Natural killer cell treated with Interleukin-12 subunit alpha and Interleukin-12 subunit beta and Interleukin-15 and Interleukin-18, amount 100 ng/mL, for 72 hours (primary cell): ENCODE data around the gene C17orf113. TPM values are rescaled to one million over a fixed set of nuclear protein-coding genes. Genes with fewer than 3 reads are reported as not detected.
A peak's percentile ranks its signal among the peaks of the same experiment; 100 is the strongest.
"Not testable (repeated sequence)": the region's sequence is repeated elsewhere in the genome, so short reads cannot be mapped to it uniquely, and the experiment has no call there.

Experiments used
- ATAC-seq, 2 donors: fragments of 150-1000 bp; cut with Tn5 transposase in 1 of 2; sonication (Bioruptor Pico), chemical (Tn5 transposase) in 1 of 2; 2 replicates each; pipeline ENCODE4 v1.10.0; 2021
- DNase-seq: peaks from one replicate; pipeline ENCODE4 v3.0.0; 2022; ENCODE audit warnings: low spot score
- H3K27ac Mint-ChIP-seq, 2 donors: 1 replicate in 1 of 2; 2 replicates in 1 of 2; pipeline ENCODE4 v1.8.0; 2022; ENCODE audit warnings: mixed read lengths in 2 of 2, mild to moderate bottlenecking in 1 of 2, moderate library complexity in 1 of 2
- H3K27me3 Mint-ChIP-seq, 2 donors: 1 replicate in 1 of 2; 2 replicates in 1 of 2; pipeline ENCODE4 v1.8.0; 2022; ENCODE audit warnings: mixed read lengths in 2 of 2
- H3K36me3 Mint-ChIP-seq: one replicate; pipeline ENCODE4 v1.8.0; 2022; ENCODE audit warnings: mixed read lengths
- H3K4me1 Mint-ChIP-seq, 2 donors: 1 replicate in 1 of 2; 2 replicates in 1 of 2; pipeline ENCODE4 v1.8.0; 2022; ENCODE audit warnings: low read depth in 2 of 2, mixed read lengths in 2 of 2, mild to moderate bottlenecking in 1 of 2
- H3K4me3 Mint-ChIP-seq: one replicate; pipeline ENCODE4 v1.8.0; 2022; ENCODE audit warnings: mixed read lengths
- H3K9me3 Mint-ChIP-seq: 2 replicates; pipeline ENCODE4 v1.8.0; 2022; ENCODE audit warnings: mixed read lengths
- total RNA-seq, 2 donors: library from RNA; stranded (reverse); gene quantifications; one replicate each; pipeline ENCODE4 v1.2.3, GENCODE V29; 2022

C17orf113 gene
- total RNA-seq, 2 donors from 2014 or later, result not detected

DNA sequence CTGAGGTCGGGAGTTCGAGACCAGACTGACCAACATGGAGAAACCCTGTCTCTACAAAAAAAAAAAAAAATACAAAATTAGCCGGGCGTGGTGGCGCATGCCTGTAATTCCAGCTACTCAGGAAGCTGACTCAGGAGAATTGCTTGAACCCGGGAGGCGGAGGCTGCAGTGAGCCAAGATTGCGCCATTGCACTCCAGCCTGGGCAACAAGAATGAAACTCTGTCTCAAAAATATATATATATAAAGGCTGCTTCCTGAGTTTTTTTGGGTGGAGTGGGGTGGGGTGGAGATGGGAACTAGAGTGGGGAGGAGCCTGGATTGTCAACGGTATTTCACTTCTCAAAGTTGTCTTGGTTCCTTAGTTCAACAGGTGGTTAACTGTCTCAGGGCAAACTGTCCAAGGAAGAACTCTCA, 40.1 kb downstream of the C17orf113 start:
- H3K4me1 Mint-ChIP-seq, result peaks cover 38 to 45% of the 10 kb centered on the region in 2 donors
- not testable (repeated sequence) for H3K4me3 Mint-ChIP-seq
- peak overlapping the region; percentile 21 to 41 for H3K27ac Mint-ChIP-seq

DNA sequence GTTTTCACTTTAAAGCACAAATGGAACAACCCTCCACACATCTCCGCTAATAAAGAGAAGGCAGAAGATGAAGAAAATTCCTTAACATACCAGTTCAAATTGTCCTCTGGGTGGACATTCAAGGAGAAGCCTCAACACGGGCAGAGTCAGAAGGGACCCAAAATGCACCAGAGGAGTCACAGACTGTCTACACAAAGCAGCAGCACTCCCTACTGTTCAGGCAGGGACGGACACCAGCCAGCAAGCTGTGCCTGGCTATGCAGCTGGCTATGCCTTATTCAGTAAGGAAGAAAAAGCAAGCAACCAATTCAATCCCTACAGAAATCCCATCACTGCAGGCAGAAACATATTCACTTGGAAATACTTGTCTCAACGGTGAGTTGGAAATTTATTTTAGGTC, 41.2 kb downstream of the C17orf113 start:
- no peak for ATAC-seq
- no peak for DNase-seq
- Mint-ChIP-seq H3K27me3 (no peaks in the 10 kb centered on the region), H3K9me3 (no peaks in the 10 kb centered on the region), H3K36me3 (no peaks in the 10 kb centered on the region), H3K4me3 (no peak overlapping the region), H3K4me1 (peaks cover 38 to 50% of the 10 kb centered on the region in 2 donors), H3K27ac (no peak overlapping the region)

More for the DNA sequence above, 40.1 kb downstream of the C17orf113 start:
- not testable (repeated sequence) for H3K9me3 Mint-ChIP-seq, ATAC-seq, DNase-seq, H3K36me3 Mint-ChIP-seq, H3K27me3 Mint-ChIP-seq

DNA sequence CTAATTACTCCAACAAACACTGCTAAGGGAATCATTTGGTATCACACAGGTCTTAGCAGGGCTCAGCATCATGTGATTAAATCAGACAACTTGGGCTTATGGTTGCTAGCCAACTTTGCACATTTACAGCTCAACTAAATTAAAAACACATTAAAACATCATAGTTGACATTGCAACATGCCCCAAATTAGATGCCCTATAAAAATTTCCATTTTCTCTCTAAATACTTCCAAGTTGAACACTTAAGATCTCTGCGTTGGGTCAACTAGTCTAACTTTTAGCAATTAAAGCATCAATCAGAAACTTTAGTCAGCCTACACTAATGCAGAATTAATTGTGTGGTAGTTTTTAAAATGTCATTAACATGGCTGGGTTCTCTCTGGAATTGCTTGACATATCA, 45.2 kb downstream of the C17orf113 start:
- H3K4me3 Mint-ChIP-seq, result no peak overlapping the region
- H3K9me3 Mint-ChIP-seq, result no peaks in the 10 kb centered on the region
- ATAC-seq, result no peak
- no peak for DNase-seq
- peaks cover 33 to 39% of the 10 kb centered on the region in 2 donors for H3K4me1 Mint-ChIP-seq
- no peak overlapping the region for H3K27ac Mint-ChIP-seq
- no peaks in the 10 kb centered on the region for H3K27me3 Mint-ChIP-seq
- peaks cover 9% of the 10 kb centered on the region for H3K36me3 Mint-ChIP-seq

DNA sequence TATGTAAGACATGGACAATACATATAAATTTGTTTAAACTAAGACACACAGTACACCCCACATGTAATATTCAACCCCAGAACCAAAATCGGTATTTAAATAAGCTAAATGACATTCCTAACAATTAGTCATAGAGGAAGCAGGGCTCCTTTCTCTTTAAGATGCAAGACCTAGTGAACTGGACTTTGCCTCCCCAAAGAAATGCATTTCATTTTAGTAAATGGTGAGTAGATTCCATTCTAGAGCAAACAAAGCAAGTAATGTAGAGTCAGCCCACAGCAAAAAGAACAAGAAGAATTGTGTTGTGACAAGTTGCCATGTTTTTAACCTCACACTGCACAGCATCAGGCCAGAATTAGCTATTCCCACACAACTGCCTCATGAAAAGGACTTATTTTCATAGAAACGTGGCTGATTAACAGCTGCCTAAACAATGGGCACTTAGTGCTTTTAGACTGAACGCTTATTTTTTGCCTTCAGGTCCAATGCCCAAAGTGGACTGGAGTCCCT, 47.6 kb downstream of the C17orf113 start:
- no peaks in the 10 kb centered on the region for H3K9me3 Mint-ChIP-seq
- no peak overlapping the region for H3K27ac Mint-ChIP-seq
- H3K36me3 Mint-ChIP-seq, result peaks cover 15% of the 10 kb centered on the region
- H3K4me1 Mint-ChIP-seq, result peaks cover 22 to 27% of the 10 kb centered on the region in 2 donors
- H3K27me3 Mint-ChIP-seq, result no peaks in the 10 kb centered on the region
- ATAC-seq, result no peak
- DNase-seq, result no peak
- H3K4me3 Mint-ChIP-seq, result no peak overlapping the region

DNA sequence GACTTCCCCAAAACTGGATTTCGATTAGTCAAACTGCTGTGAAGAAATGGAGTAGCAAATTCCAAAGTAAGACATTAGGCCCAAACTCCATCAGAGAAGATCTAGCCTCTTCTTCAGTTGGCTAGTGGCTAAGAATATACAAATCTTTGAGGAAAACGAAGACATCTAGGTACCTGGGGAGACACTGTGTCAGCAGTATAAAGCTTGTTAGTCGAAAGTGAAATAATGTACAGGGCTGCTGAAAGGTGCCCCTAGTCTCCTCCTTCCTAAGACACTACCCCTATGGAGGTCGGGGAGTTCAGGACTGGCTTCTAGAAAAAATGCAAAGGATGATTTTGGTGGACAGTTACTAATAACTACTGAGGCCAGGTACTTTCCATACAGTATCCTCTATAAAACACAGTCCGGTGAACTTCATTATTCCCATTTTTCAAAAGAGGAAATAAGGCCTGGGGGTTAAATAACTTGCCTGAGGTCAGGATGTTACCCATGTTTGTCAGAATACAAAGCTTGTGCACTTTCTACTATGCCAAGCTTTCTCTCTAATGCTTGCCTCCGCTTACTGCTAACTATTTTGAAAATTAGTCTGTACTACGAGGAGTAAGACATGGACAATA, 48.1 kb downstream of the C17orf113 start:
- DNase-seq (no peak), ATAC-seq (no peak)
- H3K36me3 Mint-ChIP-seq, result peaks cover 15% of the 10 kb centered on the region
- no peaks in the 10 kb centered on the region for H3K9me3 Mint-ChIP-seq
- no peak overlapping the region for H3K4me3 Mint-ChIP-seq
- peaks cover 22 to 26% of the 10 kb centered on the region in 2 donors for H3K4me1 Mint-ChIP-seq
- no peaks in the 10 kb centered on the region for H3K27me3 Mint-ChIP-seq
- no peak overlapping the region for H3K27ac Mint-ChIP-seq

DNA sequence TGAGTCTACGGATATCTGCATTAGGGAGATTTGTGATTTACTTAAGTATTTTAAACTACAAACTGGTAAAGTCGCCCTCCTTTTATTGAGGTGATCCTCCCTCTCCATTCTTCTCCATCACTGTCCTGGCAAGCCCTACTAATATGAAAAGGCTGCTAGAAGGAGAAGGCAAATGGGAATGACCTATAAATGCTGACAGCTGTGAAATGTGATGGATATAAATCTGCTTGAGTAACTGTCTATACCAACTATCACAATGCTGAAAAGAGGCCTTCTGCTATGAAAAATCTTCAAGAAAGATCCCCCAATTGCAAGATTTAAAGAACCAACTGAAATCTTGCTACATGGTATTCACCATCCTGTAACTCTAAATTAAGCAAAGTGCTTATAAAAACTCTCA, 48.7 kb downstream of the C17orf113 start:
- Mint-ChIP-seq H3K4me1 (peaks cover 22% of the 10 kb centered on the region in 2 donors), H3K4me3 (no peak overlapping the region), H3K27ac (no peak overlapping the region), H3K27me3 (no peaks in the 10 kb centered on the region), H3K9me3 (no peaks in the 10 kb centered on the region), H3K36me3 (peaks cover 15% of the 10 kb centered on the region)
- DNase-seq, result no peak
- no peak for ATAC-seq

DNA sequence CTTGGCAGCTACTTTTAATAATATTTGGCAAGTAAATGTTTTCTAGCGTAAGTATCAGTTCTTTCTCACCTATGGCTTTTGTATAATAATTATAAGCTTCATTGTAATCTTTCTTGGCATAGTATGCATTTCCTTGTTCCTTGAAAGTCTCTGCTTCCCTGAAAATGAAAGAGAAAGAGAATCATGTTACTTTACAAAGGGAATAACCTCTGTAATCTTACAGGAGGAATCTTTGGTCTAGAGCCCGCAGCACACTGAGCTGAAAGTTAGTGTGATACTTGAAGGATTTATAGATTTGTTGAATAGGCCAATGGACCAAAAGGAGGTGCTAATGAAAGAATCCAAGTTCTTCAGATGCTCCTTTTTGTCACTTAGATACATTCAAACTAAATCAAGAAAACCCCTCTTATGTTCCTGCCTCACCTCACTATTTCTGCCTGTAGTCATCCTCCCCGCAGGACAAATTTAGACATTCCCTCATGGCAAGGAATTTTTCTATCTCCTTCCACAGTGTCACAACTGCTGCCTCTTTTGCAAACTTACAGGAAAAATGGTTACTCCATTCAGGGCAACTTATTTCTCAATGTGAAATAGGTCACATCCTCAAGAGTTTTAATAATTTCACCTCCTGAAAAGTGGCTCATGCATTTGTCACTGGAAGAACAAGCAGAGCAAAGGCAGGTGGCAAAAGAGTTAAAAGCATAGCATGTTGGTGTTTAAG, 49.8 kb downstream of the C17orf113 start:
- Mint-ChIP-seq H3K4me3 (no peak overlapping the region), H3K27me3 (no peaks in the 10 kb centered on the region), H3K36me3 (peaks cover 19% of the 10 kb centered on the region), H3K9me3 (no peaks in the 10 kb centered on the region), H3K4me1 (peaks cover 22 to 24% of the 10 kb centered on the region in 2 donors), H3K27ac (no peak overlapping the region)
- DNase-seq (no peak), ATAC-seq (no peak)

DNA sequence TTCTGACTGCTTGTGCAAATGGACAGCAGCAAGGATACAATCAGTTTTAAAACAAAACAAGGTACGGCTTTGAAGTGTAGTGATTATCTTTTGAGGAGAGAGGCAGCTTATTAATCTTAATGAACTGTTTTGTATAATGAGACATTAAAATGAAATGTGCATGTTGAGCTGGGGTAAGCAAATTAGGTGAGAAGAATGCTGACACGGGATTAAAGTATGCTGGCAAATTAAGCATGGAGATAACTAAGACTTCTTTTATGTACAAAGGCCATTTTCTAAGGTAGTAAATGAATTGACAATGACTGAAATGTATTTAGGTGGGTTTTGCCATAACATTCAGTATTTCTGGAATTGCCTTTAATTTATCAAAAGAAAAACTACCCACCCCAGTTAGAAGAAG, 51.9 kb downstream of the C17orf113 start:
- Mint-ChIP-seq H3K9me3 (no peaks in the 10 kb centered on the region), H3K4me1 (peaks cover 11 to 19% of the 10 kb centered on the region in 2 donors), H3K27ac (no peak overlapping the region), H3K27me3 (no peaks in the 10 kb centered on the region), H3K36me3 (peaks cover 19% of the 10 kb centered on the region), H3K4me3 (no peak overlapping the region)
- DNase-seq (no peak), ATAC-seq (no peak)

DNA sequence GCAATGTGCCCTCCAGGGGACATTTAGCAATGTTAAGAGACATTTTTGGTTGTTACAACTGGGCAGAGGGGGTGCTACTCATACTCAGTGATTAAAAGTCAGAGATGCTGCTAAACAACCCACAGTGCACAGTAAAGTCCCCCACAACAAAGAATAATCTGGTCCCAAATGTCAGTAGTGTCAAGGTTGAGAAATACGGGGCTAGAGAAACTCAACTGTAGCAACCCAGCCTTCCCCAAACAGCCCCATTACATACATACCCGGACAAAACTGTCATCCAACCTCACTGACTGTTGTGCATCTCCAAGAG, 53.6 kb downstream of the C17orf113 start:
- Mint-ChIP-seq H3K4me3 (no peak overlapping the region), H3K27ac (peak overlapping the region in 1 of 2 donors; percentile 45), H3K36me3 (peaks cover 10% of the 10 kb centered on the region), H3K4me1 (peaks cover 0 to 9% of the 10 kb centered on the region in 2 donors), H3K9me3 (no peaks in the 10 kb centered on the region), H3K27me3 (no peaks in the 10 kb centered on the region)
- DNase-seq, result no peak
- no peak for ATAC-seq

DNA sequence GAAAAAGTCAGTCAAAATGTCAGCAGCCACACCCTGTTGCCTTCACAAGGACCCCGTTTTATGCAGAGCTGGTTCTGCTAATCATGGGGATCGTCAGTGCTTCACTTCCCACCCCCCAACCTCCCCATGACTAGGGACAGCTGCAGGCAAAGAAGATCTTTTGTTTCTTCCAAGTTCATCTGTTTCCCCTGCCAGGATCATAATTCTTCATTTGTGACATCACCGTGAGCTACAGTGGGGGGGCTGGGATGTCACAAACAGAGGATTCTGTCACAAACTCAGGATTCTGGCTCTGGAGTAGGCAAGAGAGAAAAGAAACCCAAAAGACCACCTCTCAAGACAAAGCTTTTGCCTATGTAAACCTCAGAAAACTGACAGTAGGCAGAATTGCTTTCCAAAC, 57.8 kb downstream of the C17orf113 start:
- Mint-ChIP-seq H3K36me3 (peaks cover 24% of the 10 kb centered on the region), H3K4me1 (peaks cover 13 to 15% of the 10 kb centered on the region in 2 donors), H3K27ac (no peak overlapping the region), H3K27me3 (no peaks in the 10 kb centered on the region), H3K4me3 (no peak overlapping the region), H3K9me3 (no peaks in the 10 kb centered on the region)
- ATAC-seq (no peak), DNase-seq (no peak)

DNA sequence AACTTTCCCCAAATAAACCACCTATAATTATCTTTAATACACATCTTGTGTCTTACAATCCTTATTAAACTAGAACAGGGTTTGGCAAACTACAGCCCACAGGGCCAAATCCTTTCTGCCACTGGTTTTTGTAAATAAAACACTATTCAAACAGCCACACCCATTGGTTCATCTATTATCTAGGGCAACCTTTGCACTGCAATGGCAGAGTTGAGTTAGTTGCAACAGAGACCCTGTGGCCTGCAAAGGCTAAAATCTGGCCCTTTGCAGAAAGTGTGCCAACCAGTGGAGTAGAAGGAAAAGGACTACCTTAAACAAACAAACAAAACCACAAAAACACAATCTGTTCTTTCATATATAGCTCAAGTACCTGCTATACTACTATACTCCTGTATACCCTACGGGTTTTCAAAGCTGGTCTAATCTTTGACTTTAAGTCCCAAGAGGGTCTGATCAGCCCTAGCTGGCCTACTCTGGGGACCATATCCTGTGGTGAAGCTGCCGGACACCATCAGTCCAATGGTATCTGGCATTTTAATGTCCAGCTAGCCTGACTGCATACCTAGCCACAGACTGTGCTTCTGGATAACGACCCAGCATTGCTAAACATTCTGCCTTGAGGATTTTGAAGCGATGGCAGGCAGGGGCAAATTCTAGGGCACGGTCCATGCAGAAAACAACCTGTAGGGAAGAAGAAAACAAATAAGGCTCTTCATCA, 60.5 kb downstream of the C17orf113 start:
- H3K27me3 Mint-ChIP-seq, result no peaks in the 10 kb centered on the region
- peaks cover 33% of the 10 kb centered on the region for H3K36me3 Mint-ChIP-seq
- H3K4me1 Mint-ChIP-seq, result peaks cover 17 to 22% of the 10 kb centered on the region in 2 donors
- H3K4me3 Mint-ChIP-seq, result no peak overlapping the region
- H3K9me3 Mint-ChIP-seq, result no peaks in the 10 kb centered on the region
- DNase-seq (no peak), ATAC-seq (no peak)
- no peak overlapping the region for H3K27ac Mint-ChIP-seq

DNA sequence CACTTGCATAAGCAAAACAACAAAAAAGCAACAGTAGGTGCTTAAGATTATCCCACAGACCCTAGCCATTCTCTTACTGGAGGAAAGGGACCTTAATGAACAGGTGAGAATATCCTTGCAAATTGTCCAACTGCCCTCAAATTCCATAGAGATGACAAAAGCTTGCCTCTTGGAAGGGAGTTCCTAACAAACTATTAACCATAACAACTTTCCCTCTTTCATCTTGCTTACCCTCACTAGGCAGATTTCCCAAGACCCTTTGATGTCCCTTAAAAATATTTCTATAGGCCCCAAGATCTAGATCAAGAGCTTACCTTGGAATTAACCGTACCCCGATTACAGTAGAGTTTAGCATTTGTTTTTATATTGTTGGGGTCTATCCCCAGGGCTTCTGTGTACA, 62.0 kb downstream of the C17orf113 start:
- Mint-ChIP-seq H3K36me3 (peaks cover 40% of the 10 kb centered on the region), H3K9me3 (no peaks in the 10 kb centered on the region), H3K27me3 (no peaks in the 10 kb centered on the region), H3K27ac (peak overlapping the region; percentile 74 to 91), H3K4me1 (peaks cover 20 to 22% of the 10 kb centered on the region in 2 donors), H3K4me3 (no peak overlapping the region)
- DNase-seq, result no peak
- no peak for ATAC-seq
